ENCODE measurements around the gene MAGI2.

Gene MAGI2

DNA sequence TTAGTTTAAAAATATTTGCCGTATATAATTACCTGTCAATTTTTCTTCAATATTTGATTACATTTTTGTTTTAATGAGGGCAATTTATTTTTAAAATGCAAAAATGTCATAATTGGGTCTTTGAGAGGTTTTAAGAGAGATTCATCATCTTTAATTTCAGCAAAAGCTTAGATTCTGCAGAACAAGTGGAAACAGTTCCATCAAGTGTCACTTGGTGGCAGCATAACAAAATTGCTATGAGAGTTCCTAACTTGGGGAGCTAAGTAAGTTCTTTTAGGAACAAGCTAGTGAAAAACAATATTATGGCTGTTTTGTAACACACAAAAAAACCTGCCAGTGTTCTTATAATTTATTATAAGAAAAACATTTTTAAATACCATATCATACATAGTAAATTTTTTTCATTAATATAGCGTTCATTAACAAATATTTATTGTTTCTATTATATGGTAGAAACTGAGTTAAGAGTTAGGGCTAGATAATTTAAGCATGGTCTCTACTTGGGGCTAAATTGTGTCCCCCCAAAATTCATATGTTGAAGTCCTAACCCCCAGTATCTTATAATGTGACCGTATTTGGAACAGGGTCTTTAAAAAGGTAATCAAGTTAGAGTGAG is 155.2 kb downstream of the MAGI2 start:
- no peak for DNase-seq

DNA sequence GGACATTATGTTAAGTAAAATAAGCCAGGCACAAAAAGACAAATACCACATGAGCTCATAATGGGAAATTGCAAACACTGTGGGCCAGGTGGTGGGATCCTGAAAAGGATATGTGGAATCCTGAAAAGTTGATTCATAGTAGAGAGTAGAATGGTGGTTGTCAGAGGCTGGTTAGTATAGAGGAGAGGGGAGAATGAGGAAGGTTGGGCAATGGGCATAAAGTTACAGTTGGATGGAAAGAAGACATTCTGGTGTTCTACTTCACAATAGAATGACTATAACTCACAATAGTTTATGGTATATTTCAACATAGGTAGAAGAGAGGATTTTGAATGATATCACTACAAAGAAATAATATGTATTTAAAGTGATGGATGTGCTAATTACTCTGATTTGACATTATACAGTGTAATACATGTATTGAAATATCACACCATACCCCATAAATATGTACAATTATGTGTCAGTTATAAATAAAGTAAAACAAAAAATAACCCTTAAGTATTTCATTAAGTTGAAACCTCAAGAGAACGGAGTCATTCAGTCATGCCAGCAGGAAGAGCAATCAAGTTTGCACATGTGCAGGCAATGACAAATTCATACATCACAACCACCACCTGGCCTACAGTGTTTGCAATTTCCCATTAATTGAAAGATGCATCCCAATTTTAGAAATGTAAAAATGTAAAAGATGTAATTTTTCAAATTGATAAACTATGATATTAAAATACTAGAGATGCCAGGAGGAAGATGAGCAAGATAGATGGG is 156.7 kb downstream of the MAGI2 start:
- DNase-seq = no peak

DNA sequence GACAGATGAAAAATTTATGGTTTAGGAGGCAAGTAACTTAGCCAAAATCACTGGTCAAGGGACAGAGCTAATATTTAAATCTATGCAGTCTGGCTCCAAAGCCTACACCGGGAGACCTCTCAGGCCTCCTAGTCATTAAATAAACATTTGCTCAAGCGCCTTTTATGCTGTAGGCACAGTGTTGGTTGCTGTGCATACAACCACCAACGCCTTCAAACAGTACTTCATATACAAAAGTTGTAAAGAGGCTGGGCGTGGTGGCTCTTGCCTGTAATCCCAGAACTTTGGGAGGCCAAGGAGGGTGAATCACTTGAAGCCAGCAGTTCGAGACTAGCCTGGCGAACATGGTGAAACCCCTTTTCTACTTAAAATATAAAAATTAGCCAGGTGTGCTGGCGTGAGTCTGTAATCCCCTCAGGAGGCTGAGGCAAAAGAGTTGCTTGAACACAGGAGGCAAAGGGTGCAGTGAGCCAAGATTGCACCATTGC is 159.8 kb downstream of the MAGI2 start:
- no peak for DNase-seq

DNA sequence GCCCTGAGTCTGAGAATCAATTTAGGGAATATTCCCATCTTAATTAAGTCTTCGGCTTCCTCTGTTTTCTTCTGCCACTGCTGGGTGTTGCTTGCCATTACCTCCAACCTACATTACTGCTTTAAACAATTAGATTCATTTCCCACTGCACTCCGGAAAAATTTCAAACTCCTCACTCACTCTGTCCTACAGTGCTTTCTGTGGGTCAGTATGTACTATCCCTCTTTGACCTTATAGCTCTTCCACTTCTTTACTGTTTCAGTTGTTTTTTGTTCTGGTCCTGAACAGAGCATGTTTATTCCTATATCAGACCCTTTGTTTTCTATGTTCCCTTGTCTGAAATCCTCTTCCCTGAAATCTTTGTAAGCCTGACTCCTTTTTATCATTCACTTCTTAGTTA is 160.6 kb downstream of the MAGI2 start:
- DNase-seq = no peak

DNA sequence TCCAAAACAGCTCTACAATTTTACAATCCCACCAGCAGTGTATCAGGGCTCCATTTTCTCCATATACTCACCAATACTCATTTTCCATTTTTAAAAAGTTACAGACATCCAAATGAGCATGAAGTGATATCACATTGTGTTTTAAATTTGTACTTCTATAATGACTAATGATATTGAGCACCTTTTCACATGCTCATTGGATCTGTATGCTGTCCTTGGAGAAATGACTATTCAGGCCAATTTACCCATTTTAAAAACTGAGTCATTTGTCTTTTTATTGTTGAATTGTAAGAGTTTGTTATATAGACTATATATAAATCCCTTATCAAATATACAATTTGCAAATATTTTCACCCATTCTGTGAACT is 162.0 kb downstream of the MAGI2 start:
- DNase-seq = no peak

DNA sequence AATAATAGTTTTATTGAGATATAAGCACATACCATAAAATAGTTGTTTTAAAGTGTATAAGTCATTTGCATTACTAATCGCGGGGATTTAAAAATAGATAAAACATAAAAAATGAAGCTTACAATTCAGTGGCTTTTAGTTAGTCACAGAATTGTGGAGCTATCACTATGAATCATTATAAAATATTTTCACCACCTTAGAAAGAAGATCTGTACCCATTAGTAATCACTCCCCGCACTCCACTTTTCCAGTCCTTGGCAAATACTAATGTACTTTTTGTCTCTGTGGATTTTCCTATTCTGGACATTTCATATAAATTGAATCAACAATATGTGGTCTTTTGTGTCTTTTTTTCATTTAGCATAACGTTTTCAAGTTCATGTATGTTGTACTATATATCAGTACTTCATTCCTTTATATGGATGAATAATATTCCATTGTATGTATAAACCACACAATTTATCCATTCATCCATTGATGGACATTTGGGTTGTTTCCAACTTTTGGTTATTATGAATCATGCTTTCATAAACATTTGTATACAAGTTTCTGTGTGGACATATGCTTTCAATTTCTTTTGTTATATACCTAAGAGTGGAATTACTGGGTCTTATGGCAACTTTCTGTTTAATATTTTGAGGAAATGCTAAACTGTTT is 162.5 kb downstream of the MAGI2 start:
- no peak for DNase-seq

DNA sequence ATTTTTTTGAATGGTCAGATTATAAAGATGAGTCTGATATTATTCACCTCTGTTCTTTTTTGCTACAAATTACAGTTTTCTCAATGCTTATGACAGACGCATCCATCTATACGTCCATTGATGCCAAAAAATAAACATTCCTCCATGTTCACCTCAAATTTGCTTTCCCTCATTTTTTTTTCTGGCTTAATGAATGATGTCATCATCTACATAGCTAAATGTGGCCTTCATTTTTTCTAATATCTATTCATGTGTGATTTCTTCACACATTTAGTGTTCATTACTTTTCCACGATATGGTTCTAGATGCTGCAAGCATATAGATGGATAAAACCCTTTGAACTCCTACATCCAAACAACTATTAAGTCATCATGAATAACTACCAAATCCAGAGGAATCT is 163.1 kb downstream of the MAGI2 start:
- no peak for DNase-seq

DNA sequence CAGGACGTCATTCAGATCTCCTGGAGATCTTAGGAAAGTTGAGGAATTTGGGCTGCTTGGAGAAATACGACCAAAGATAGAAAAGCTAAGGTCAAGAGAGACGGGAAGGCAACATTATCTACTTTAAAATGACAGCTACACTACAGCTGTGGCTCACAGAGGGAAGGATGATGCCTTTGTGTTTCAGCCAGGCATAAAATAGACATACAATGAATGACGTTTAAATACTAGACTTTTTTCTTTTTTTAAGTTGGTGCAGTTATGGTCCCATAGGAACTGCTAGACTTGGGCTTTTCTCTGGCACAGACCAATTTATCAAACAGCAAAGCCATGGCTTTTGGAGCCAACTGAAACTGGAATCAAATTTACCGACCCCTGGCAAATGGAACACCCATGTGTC is 164.8 kb downstream of the MAGI2 start:
- no peak for DNase-seq

DNA sequence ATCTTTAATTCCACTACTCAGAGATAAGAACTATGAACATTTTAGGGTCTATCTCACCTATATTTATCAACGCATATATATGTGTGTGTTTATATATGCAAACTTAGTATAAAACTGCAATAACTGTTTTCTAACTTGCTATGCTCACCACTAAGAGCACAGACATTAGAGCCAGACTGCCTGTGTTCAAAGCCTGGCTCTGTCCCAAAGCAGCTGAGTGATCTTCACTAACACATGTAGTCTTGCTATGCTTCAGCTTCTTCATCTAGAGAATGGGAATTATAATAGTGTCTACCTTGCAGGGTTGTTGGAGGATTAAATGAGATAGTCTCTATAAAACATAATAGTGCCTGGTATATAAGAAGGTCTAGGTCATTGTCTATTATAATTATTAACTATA is 165.5 kb downstream of the MAGI2 start:
- no peak for DNase-seq

DNA sequence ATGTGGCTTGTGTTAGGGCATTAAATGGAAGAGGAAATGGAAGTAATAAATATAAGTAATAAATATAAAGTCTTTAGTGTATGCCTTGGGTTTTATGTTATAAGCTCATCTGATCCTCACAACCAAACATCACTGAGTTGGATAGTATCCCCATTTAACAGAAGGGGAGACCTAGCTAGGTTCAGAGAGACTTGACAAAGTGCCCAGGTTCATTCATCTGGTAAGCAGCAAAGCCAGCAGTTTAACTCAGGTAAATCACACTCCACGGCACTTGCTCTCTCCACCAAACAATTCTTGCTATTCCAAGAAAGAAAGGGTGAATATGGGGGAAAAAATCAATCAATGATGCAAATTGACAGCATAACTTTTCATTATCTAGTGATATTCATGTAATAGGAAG is 167.3 kb downstream of the MAGI2 start:
- no peak for DNase-seq

DNA sequence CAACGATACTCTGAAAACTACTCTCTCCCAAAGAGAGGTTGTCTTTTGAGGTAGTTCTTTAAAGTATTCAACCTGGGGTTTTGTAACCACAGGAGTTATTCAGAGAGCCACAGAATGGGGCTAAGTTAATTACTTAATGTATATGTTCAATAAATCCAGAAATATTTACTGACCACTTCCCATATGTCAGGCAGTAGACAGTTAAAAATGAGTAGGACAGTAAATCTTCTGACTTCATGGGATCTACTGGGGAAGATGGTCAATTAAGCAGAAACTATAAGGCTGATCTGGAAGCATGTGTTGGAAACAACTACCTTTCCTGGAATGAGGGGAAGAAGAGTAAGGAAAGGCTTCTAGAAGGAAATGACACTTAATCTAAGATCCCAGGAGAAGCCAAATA is 167.7 kb downstream of the MAGI2 start:
- no peak for DNase-seq

DNA sequence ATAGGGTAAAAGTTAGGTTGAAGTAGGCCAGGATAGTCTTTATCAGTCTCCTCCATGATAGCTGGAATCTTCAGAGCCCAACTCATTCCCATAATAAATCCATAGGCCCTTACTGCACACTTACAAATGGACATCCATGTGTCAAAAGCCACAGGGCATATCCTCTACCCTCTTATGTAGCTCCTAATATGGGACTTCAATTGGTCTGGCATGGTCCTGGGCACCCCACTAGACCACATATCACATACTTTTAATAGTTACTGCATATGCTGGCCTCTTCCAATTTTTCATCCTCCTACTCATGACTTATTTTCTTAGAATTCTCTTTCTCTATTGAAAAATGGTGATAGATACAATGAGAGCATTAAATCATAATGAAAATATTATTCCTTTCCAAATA is 169.3 kb downstream of the MAGI2 start:
- no peak for DNase-seq

DNA sequence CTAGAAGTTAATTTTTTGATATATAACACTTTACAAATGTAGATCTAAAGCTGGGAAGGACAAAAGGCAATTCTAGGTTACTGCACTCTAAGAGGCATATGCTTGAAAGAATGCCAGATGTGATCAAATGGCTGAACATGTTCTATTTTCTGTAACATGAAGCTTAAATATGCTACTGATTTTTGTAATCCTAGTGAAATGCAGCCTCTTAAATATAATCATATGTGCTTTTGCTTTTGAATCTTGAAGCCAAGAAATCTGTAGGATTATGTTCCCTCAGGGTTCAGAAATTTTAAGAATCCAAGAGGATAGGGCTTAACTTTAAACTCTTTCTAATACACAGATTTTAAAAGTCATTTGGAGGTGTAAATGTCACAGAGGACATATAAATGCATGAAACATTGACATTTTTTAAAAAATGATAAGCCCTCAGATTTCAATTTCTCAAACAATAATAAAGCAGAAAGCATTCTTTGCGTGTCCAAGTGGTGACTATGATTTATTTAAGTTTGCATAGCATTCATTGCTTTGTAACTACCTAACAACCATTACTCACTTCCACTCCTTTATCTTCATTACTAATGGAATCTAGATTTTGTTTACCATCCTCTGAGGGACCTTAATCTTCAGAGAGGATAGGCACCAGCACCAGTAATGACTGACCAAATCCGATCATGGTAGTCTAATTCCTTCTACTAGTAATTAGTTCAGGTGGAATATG is 170.4 kb downstream of the MAGI2 start:
- no peak for DNase-seq

DNA sequence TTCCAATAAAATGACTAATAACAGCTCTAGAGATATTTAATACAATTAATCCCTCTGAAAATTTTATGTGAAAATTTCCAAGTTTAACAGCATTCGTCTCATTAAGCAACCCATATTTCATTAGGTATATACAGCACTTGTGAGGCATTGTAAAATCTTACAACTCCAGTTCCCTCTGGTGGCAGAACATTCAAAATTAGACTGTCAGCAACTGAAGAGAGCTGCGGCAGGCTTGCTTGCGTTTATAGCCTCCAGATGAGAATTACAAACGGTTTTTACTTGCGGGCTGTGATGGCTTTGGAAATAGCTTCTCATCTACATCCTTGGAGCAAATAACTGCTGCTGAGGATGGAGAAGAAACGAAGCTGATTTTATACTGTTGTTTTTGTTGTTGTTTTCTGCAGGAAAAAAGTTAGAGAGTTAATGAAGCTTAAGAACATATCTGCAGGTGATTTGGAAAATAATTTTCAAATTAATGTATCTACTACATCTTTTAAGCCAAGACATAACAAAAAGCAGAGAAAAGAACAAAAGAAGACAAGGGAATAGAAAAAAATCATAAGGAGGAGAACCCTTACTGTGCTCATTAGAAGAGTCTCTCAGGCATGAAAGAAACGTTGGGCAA is 171.3 kb downstream of the MAGI2 start:
- no peak for DNase-seq

DNA sequence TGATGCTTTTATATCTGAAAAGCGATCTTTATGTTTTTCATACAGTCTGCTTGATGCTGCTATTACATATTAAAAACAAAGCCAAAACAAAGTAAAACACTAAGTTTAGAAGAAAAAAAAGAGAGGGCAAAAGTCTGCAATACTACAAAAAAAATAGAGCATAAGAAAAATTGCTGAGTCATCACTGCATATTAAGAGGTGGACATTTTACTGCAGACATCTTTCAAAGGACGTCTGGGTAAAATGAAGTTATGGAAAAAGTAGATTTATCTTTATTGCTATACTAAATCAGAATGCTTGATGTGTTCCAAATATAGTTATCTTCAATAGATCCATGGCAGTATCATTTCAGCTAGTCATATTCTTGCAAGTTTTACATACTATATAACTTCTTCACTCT is 172.0 kb downstream of the MAGI2 start:
- DNase-seq = no peak

DNA sequence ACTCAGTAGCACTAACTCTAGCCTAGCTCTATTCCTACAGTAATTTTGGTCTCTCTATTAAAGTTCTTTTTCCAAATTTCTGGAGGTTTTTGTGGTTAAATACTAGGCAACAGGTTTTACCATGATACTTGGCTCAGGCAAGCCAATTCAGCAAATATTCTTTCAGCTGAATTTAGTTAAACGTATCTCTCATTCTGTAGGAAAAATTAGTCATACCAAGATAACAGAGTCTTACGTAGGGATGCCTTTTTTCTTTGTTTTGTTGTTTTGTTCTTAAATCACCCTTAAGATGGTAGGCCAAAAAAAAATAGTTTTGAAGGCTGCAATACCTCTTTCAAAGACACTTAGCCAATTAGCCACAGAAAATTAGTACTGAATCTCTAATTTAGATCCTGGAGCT is 180.5 kb downstream of the MAGI2 start:
- DNase-seq = no peak

DNA sequence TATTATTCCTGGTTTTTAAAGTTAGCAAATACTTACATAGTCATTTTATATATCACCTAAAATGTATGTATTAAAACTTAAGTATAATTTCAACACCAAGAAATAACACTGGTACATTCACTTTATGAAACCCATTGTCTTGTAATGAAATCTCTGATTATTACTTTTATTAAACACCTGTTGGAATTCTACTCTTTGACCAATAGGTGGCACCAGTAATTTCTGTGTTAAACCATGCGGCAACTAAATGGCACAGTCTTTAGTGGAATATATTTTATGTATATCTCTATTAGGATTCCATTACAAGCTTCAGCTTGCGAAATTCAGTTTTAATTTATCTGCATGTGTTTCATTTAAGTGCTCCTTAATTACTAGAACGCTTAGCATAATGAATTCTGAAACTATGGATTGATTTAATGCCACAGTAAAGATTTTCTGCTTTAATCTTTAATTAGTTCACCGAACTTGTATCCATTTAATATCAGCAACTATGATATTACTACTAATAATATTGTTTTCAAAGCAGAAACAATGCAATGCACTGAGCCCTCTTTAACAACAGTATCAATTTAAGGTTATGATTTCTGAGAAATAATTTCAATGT is 181.3 kb downstream of the MAGI2 start:
- no peak for DNase-seq

DNA sequence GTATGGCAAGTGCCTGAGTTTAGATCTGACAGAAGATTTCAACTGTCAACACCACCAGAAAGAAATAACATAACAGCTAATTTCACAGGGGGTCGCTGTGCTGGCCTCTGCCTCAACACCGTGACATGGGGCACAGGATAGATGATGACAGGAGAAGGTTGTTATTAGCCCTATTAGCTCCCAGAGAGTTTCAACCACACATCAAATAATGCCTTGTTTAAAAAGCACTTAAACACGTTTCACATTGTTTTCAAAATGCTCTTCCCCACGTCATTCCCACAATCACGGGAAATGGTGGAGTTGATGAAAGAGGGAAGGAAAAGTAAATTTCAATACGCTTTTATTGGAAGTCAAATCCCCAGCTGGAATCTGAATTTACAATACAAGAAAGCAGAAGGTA is 184.7 kb downstream of the MAGI2 start:
- DNase-seq = no peak

DNA sequence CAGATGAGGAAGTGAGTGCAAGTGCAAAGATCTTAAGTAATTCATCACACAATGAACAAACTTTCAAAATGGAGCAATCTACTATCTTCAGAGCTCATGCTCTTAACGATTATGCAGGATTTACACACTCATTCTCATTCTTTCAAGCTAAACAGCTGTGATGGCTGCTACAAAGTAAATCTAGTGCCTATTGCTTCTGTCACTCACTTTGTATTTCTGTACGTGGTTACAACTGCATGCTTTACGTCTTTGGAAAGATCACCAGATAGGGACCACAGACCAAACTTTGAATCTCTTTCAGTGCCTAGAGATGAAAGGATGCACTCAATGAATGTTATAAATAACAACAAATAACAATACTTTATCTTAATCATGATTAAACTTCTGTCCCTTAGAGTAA is 194.6 kb downstream of the MAGI2 start:
- no peak for DNase-seq

DNA sequence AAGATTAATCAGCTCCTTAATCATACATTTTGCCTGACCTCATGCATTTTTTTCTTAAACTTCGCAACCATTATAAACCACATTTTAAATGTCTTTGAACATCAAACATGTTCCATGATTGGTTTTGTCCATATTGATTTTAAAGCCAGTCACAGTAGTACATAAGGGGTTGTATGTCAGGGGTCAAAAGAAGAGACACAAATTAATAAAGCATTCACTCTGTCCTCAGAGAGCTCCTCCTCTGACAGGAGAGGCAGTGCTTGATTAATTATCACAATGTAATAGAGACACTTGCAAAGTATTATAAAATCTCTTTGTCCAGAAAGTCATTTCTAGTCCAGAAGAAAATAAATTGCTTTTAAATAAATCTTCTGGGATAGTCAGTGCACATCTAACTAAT is 195.5 kb downstream of the MAGI2 start:
- no peak for DNase-seq

DNA sequence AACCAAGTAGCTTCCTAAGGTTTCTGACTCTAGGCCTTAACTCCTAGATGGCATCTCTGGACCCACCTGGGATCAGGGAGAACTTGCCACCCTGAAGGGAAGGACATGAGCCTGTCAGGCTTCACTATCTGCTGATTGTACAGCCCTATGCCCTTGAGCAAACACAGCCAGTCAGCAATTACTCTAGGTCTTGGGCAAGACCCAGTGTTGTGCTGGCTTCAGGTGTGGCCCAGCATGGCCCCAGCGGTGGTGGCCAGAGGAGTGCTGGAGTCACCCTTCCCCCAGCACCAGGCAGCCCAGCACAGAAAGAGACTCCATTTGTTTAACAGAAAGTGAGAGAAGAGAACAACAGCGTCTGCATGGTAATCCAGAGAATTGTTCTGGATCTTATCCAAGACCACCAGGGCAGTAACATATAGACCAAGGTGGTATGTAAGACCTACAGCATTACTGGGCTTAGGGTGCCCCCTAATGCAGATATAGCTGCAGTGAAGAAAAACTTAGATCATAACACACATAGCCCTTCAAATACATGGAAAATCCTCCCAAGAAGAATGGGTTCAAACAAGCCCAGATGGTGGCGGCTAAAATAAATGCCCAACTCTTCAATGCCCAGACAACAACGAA is 207.7 kb downstream of the MAGI2 start:
- no peak for DNase-seq

DNA sequence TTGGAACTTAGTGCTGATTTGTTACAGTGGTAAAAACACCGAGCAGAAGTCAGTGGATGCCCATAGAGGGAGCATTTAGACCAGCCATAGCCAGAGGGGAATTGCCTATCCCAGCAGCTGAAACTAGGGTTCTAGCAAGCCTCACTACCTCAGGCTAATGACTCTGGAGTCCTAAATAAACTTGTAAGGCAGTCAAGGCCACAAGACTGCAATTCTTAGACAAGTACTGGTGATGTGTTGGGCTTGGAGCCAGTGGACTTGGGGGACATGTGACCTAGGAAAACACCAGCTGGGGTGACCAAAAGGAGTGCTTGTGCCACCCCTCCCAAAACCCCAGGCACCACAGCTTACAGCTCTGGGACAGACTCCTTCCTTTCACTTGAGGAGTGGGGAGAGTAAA is 209.0 kb downstream of the MAGI2 start:
- DNase-seq = no peak

Measured in KG1 (cell line).